SH-SY5Y (cell line): ENCODE results near the gene ATP8A1.

ENCODE experiments used
- GATA2 ChIP-seq: IDR thresholded peaks from 2 replicates; pipeline ENCODE4 v1.6.1; 2011; ENCODE audit warnings: mild to moderate bottlenecking, low read depth, low read length
- GATA3 ChIP-seq: IDR thresholded peaks from 2 replicates; pipeline ENCODE4 v1.6.1; 2011; ENCODE audit warnings: low read depth, mild to moderate bottlenecking, low read length, moderate library complexity

ATP8A1 gene

GRCh38 chr4:42641161-42641560 lies 15.7 kb downstream of the ATP8A1 start:
- no peak for TF ChIP-seq GATA2
- no peak for TF ChIP-seq GATA3

DNA sequence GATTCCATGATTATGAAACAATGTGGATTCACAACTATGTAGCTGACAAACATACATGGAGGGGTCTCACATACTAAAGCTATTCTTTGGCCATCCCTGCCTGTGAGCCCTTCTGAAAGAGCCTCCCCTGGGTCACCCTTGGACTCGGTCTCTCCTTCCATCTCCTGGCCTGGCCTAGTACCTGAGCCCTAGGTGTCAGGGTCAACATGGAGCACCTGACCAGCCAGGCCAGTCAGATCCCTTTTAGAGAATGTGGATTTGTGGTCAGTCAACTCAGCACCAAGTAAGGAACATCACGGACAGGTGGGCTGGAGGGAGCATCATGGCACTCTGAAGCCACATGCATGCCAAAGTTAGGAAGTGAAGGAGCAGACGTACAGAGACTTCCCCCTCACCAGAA lies 16.3 kb downstream of the ATP8A1 start:
- TF ChIP-seq GATA3 (no peak), GATA2 (no peak)

- TF ChIP-seq GATA2 (no peak), GATA3 (no peak)
Observed at GRCh38 chr4:42638993-42639392, 17.9 kb downstream of the ATP8A1 start.

GRCh38 chr4:42638321-42638720 lies 18.6 kb downstream of the ATP8A1 start:
- TF ChIP-seq GATA3 (no peak), GATA2 (no peak)

- TF ChIP-seq GATA2 (no peak), GATA3 (no peak)
Observed at GRCh38 chr4:42637867-42638266, 19.0 kb downstream of the ATP8A1 start.

GRCh38 chr4:42637104-42637503 lies 19.8 kb downstream of the ATP8A1 start:
- TF ChIP-seq GATA2 = no peak
- no peak for TF ChIP-seq GATA3

DNA sequence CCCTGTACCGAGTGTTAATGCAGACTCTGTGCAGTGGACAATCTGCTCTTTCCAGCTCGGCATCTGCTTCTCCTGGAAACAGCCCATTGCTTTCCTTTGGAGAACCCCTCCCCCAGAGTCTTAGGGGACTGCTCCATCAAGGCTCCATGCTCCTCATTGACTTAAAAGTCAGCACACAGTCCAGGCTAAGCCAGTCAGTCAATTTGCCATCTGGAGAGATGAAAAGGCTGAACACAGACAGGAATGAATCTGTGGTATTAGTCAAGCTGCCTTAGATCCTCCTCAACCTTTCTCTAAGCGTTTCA lies 20.3 kb downstream of the ATP8A1 start:
- TF ChIP-seq GATA3 (no peak), GATA2 (no peak)

DNA sequence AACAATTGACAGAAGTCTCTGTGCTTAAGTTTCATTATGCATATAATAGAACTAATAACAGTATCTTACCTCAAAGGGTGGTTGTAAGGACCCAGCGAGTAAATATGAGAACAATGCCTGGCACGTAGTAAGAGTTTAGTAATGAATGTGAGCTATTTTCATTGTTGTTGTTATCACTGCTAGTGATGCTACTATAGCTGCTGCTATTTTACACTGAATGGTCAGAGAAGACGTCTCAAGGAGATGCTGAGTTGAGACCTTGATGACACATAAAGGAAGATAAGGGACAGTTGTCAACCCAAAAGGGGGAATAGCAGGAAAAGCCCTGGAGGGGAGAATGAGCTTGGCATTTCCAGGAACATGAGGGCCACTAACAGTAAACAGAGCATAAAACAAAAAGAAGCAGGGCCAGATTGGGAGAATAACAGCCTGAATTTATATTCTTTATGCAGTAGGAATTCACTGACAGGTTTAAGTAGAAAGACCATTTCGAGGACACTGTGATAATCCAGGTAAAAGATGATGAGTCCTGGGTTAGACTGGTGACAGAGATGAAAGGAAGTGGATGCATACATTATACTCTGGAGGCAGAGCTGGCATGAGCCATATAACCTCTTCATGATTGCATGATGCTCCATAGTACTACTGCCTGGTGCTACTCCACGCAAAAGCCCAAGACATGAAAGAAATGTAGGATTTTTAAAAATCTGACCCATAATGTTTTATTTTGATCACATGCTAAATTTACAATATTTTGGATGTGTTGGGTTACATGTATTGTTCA lies 23.1 kb downstream of the ATP8A1 start:
- TF ChIP-seq GATA2 (no peak), GATA3 (no peak)

GRCh38 chr4:42632653-42633382 lies 24.1 kb downstream of the ATP8A1 start:
- TF ChIP-seq GATA3 (no peak), GATA2 (no peak)

- TF ChIP-seq GATA2 (no peak), GATA3 (no peak)
Observed at GRCh38 chr4:42630908-42631307, 26.0 kb downstream of the ATP8A1 start.

DNA sequence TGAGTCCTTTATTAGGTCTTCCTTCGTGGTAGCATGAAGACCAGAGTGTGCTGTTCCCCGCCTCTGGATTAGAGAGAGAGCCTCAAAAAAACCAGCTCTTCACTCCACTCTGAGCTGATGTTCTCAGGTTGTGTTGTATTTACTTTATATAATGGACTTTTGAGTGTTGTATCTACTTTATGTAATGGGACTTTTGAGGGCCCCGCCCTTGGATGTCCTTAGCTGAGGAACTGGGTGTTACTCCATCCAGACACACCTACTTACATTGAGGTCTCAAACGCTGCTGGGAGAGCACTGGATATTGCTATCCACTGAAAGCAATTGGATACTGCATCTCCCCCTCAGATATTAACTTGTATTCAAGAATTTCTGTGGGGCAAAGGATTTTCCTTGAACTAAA lies 28.2 kb downstream of the ATP8A1 start:
- TF ChIP-seq GATA3 = no peak
- no peak for TF ChIP-seq GATA2

- TF ChIP-seq GATA3 = no peak
- no peak for TF ChIP-seq GATA2
Observed at GRCh38 chr4:42627885-42628646, 28.8 kb downstream of the ATP8A1 start.

DNA sequence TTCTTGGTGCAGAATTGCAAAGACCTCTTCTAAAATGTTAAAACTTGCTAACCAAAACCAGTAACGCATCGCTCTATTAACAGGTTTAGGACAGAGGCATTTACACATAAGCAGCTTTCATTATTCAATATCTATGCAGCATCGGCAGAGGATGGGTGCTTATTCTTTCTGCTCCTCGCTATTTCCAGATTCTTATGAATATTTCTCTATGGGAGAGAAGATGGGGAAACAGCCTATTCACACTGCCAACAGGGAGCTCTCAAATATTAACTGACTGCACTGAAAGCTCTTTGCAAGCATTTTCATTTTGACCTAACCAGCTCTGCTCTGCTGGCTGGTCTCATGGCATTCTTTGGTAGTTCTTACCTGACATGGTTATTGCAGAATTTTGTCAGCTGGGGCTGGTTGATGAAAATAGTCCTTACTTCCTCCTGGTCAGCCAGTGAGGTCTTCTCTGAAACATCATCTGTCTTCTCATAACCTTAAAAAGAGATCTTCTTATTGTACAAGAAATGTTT lies 30.2 kb downstream of the ATP8A1 start:
- TF ChIP-seq GATA2 (no peak), GATA3 (no peak)

GRCh38 chr4:42625329-42625728 lies 31.6 kb downstream of the ATP8A1 start:
- no peak for TF ChIP-seq GATA2
- no peak for TF ChIP-seq GATA3
